WTC11 (cell line): Measurements from ENCODE around the gene ERCC5. TPM values are rescaled to one million over a fixed set of nuclear protein-coding genes. Genes with fewer than 3 reads are reported as not detected.

Experiments
- ATAC-seq: fragments of 200-7000 bp; cut with Tn5 transposase; 2 replicates; pipeline ENCODE4 v1.10.0; 2021; ENCODE audit warnings: mild to moderate bottlenecking, moderate library complexity
- CTCF ChIA-PET: fragments of 300-600 bp; sonication (Branson Sonifier 250); formaldehyde crosslinking; loops from one replicate; lab custom pipeline; 2021; ENCODE audit warnings: antibody characterized with exemption; lab: Charles Lee
- POLR2A ChIA-PET: fragments of 350-600 bp; sonication (Branson Sonifier 250); formaldehyde crosslinking; loops from one replicate; lab custom pipeline; 2021; ENCODE audit warnings: antibody characterized with exemption; lab: Charles Lee
- DNase-seq: peaks from one replicate; pipeline ENCODE4 v3.0.0; 2021; ENCODE audit warnings: low spot score
- H3K27ac Mint-ChIP-seq: 2 replicates; pipeline ENCODE4 v1.8.0; 2021; ENCODE audit warnings: mixed read lengths
- H3K27me3 Mint-ChIP-seq: 2 replicates; pipeline ENCODE4 v1.8.0; 2021; ENCODE audit warnings: low read depth, mild to moderate bottlenecking, moderate library complexity, mixed read lengths
- H3K36me3 Mint-ChIP-seq: 2 replicates; pipeline ENCODE4 v1.8.0; 2021; ENCODE audit warnings: mixed read lengths
- H3K4me1 Mint-ChIP-seq: 2 replicates; pipeline ENCODE4 v1.8.0; 2022; ENCODE audit warnings: mixed read lengths
- H3K4me3 Mint-ChIP-seq: 2 replicates; pipeline ENCODE4 v1.8.0; 2021; ENCODE audit warnings: mild to moderate bottlenecking, moderate library complexity, mixed read lengths
- H3K9me3 Mint-ChIP-seq: 2 replicates; pipeline ENCODE4 v1.8.0; 2021; ENCODE audit warnings: mixed read lengths
- AR ChIP-seq: fragments of 250-450 bp; sonication (Bioruptor Pico); IDR thresholded peaks from 2 replicates; pipeline ENCODE4 v1.9.0; 2021; ENCODE audit warnings: mild to moderate bottlenecking
- ATF6 ChIP-seq: sonication (generic); formaldehyde crosslinking; IDR thresholded peaks from 2 replicates; pipeline ENCODE4 v1.8.1; 2023; ENCODE audit warnings: mild to moderate bottlenecking, missing genetic modification reagents
- CBFB ChIP-seq: sonication (generic); formaldehyde crosslinking; IDR thresholded peaks from 2 replicates; pipeline ENCODE4 v1.8.1; 2022; ENCODE audit warnings: mild to moderate bottlenecking, low read depth, missing genetic modification reagents
- CREM ChIP-seq: sonication (generic); formaldehyde crosslinking; IDR thresholded peaks from 2 replicates; pipeline ENCODE4 v1.8.1; 2022; ENCODE audit warnings: mild to moderate bottlenecking, missing genetic modification reagents, moderate library complexity
- ELF4 ChIP-seq: sonication (generic); formaldehyde crosslinking; IDR thresholded peaks from 2 replicates; pipeline ENCODE4 v1.8.1; 2022; ENCODE audit warnings: low read depth, mild to moderate bottlenecking, moderate library complexity, missing genetic modification reagents
- EMX1 ChIP-seq: fragments of 250-450 bp; sonication (Bioruptor Pico); IDR thresholded peaks from 2 replicates; pipeline ENCODE4 v1.8.0; 2021; ENCODE audit warnings: mild to moderate bottlenecking
- ETV6 ChIP-seq: sonication (generic); formaldehyde crosslinking; IDR thresholded peaks from 2 replicates; pipeline ENCODE4 v1.8.1; 2022; ENCODE audit warnings: mild to moderate bottlenecking, missing genetic modification reagents
- IRF2 ChIP-seq: sonication (generic); formaldehyde crosslinking; IDR thresholded peaks from 2 replicates; pipeline ENCODE4 v1.8.0; 2022; ENCODE audit warnings: low read depth, missing genetic modification reagents, borderline replicate concordance
- MXD4 ChIP-seq: fragments of 250-450 bp; sonication (Bioruptor Pico); IDR thresholded peaks from 2 replicates; pipeline ENCODE4 v1.8.0; 2021; ENCODE audit warnings: mild to moderate bottlenecking, moderate library complexity, borderline replicate concordance
- NFATC4 ChIP-seq: fragments of 250-450 bp; sonication (Bioruptor Pico); IDR thresholded peaks from 2 replicates; pipeline ENCODE4 v1.9.0; 2021; ENCODE audit warnings: mild to moderate bottlenecking
- PREB ChIP-seq: sonication (generic); formaldehyde crosslinking; IDR thresholded peaks from 2 replicates; pipeline ENCODE4 v1.8.1; 2022; ENCODE audit warnings: mild to moderate bottlenecking, missing genetic modification reagents, moderate library complexity, borderline replicate concordance
- SOX15 ChIP-seq: fragments of 250-450 bp; sonication (Bioruptor Pico); IDR thresholded peaks from 2 replicates; pipeline ENCODE4 v1.9.0; 2021; ENCODE audit warnings: mild to moderate bottlenecking
- TEAD4 ChIP-seq: sonication (generic); formaldehyde crosslinking; IDR thresholded peaks from 2 replicates; pipeline ENCODE4 v1.8.0; 2022; ENCODE audit warnings: mild to moderate bottlenecking, missing genetic modification reagents
- TP53 ChIP-seq: sonication (generic); formaldehyde crosslinking; IDR thresholded peaks from 2 replicates; pipeline ENCODE4 v1.8.1; 2023; ENCODE audit warnings: mild to moderate bottlenecking, missing genetic modification reagents
- ZNF121 ChIP-seq: sonication (generic); formaldehyde crosslinking; IDR thresholded peaks from 2 replicates; pipeline ENCODE4 v1.8.0; 2023; ENCODE audit warnings: missing genetic modification reagents
- ZNF281 ChIP-seq: sonication (generic); formaldehyde crosslinking; IDR thresholded peaks from 2 replicates; pipeline ENCODE4 v1.8.0; 2023; ENCODE audit warnings: mild to moderate bottlenecking, missing genetic modification reagents
- ZNF423 ChIP-seq: fragments of 250-450 bp; sonication (Bioruptor Pico); IDR thresholded peaks from 2 replicates; pipeline ENCODE4 v2.1.2; 2022; ENCODE audit warnings: mild to moderate bottlenecking, moderate library complexity
- total RNA-seq: library from RNA; stranded (reverse); gene quantifications from 3 replicates; pipeline ENCODE4 v1.2.3, GENCODE V29; 2021

ERCC5 gene
- total RNA-seq, 1 experiment from 2014 or later, result 26.5 TPM

- CTCF ChIA-PET, result no interaction called here
- Mint-ChIP-seq H3K27ac (no peak overlapping the region), H3K36me3 (peaks cover 15% of the 10 kb centered on the region), H3K4me3 (no peak overlapping the region), H3K9me3 (no peaks in the 10 kb centered on the region), H3K4me1 (peaks cover 18% of the 10 kb centered on the region), H3K27me3 (no peaks in the 10 kb centered on the region)
- POLR2A ChIA-PET, result no interaction called here
- TF ChIP-seq TP53 (CRISPR knock-in tag) (no peak), TEAD4 (no peak), ZNF121 (no peak), ZNF281 (CRISPR knock-in tag) (no peak), IRF2 (CRISPR knock-in tag) (no peak)
- DNase-seq, result no peak
- ATAC-seq, result peak; percentile 51
These were observed 32.6 kb downstream of the ERCC5 start for GRCh38 chr13:102878481-102878880.

GRCh38 chr13:102879793-102880499 lies 34.1 kb downstream of the ERCC5 start:
- POLR2A ChIA-PET, result no interaction called here
- Mint-ChIP-seq H3K36me3 (peaks cover 8% of the 10 kb centered on the region), H3K27me3 (no peaks in the 10 kb centered on the region), H3K9me3 (no peaks in the 10 kb centered on the region), H3K4me1 (peaks cover 18% of the 10 kb centered on the region), H3K4me3 (no peak overlapping the region), H3K27ac (no peak overlapping the region)
- DNase-seq, result no peak
- CTCF ChIA-PET, result interaction anchor here (2.6 kb wide), 1 partner anchor 9 kb away, joined by 15 read pairs; no protein-coding TSS in a partner anchor
- no peak for TF ChIP-seq IRF2 (CRISPR knock-in tag)
- no peak for ATAC-seq

- Mint-ChIP-seq H3K27ac (no peak overlapping the region), H3K27me3 (no peaks in the 10 kb centered on the region), H3K4me3 (no peak overlapping the region), H3K9me3 (no peaks in the 10 kb centered on the region)
- no peak for DNase-seq
- CTCF ChIA-PET, result interaction anchor here (2.6 kb wide), 1 partner anchor 11 kb away, joined by 15 read pairs; no protein-coding TSS in a partner anchor
- no peak for TF ChIP-seq MXD4 (CRISPR knock-in tag)
- TF ChIP-seq, all 79 proteins: peak for 0
- Mint-ChIP-seq H3K36me3 (no peaks in the 10 kb centered on the region), H3K4me1 (0 out of 2 replicates have a peak, but pooled peaks cover 3% of the 10 kb centered on the region)
- no peak for ATAC-seq
- POLR2A ChIA-PET, result no interaction called here
These were observed 36.2 kb downstream of the ERCC5 start for GRCh38 chr13:102881819-102882686.

- no peak for ATAC-seq
- ChIA-PET CTCF (no interaction called here), POLR2A (no interaction called here)
- no peaks in the 10 kb centered on the region for H3K4me1 Mint-ChIP-seq
- no peak overlapping the region for H3K4me3 Mint-ChIP-seq
- no peaks in the 10 kb centered on the region for H3K27me3 Mint-ChIP-seq
- H3K9me3 Mint-ChIP-seq, result no peaks in the 10 kb centered on the region
- no peak overlapping the region for H3K27ac Mint-ChIP-seq
- H3K36me3 Mint-ChIP-seq, result no peaks in the 10 kb centered on the region
- DNase-seq, result no peak
- TF ChIP-seq ETV6 (CRISPR knock-in tag), result no peak
- no peak for TF ChIP-seq ELF4
- no peak for TF ChIP-seq EMX1 (CRISPR knock-in tag)
- no peak for TF ChIP-seq CREM (CRISPR knock-in tag)
- no peak for TF ChIP-seq ZNF423
- TF ChIP-seq ATF6 (CRISPR knock-in tag), result no peak
- TF ChIP-seq AR (CRISPR knock-in tag), result no peak
- no peak for TF ChIP-seq CBFB (CRISPR knock-in tag)
- TF ChIP-seq NFATC4 (CRISPR knock-in tag), result no peak
- TF ChIP-seq PREB (CRISPR knock-in tag), result no peak
- no peak for TF ChIP-seq SOX15 (CRISPR knock-in tag)
These were observed 46.7 kb downstream of the ERCC5 start for GRCh38 chr13:102892503-102892902.
